Tibial artery (tissue), 4 donors: ENCODE data around the gene CNTNAP2.
"Not testable (repeated sequence)": the region's sequence is repeated elsewhere in the genome, so short reads cannot be mapped to it uniquely, and the experiment has no call there.

Source experiments
- DNase-seq, 2 donors: peaks; one replicate each; pipeline ENCODE4 v3.0.0-alpha.2; 2019
- H3K27ac ChIP-seq, 2 donors: fragments of 200-600 bp; sonication (generic) in 1 of 2; 1 replicate in 1 of 2; 2 replicates in 1 of 2; pipeline ENCODE4 v1.5.1; 2018 to 2019; ENCODE audit warnings: mild to moderate bottlenecking in 1 of 2
- H3K27me3 ChIP-seq, 2 donors: fragments of 200-600 bp; sonication (generic) in 1 of 2; one replicate each; pipeline versions ENCODE4 v1.5.1 to v1.6.0; 2016 to 2019
- H3K36me3 ChIP-seq, 3 donors: fragments of 200-600 bp; sonication (generic) in 2 of 3; one replicate each; pipeline ENCODE4 v1.5.1; 2016 to 2019; ENCODE audit warnings: mild to moderate bottlenecking in 2 of 3
- H3K4me1 ChIP-seq, 4 donors: fragments of 200-600 bp; sonication (generic) in 2 of 4; 1 replicate in 3 of 4; 2 replicates in 1 of 4; pipeline ENCODE4 v1.5.1; 2016 to 2019
- H3K4me3 ChIP-seq, 2 donors: fragments of 200-600 bp; sonication (generic) in 1 of 2; 1 replicate in 1 of 2; 2 replicates in 1 of 2; pipeline ENCODE4 v1.5.1; 2018 to 2019; ENCODE audit warnings: mild to moderate bottlenecking in 2 of 2
- H3K9me3 ChIP-seq, 3 donors: fragments of 200-600 bp; sonication (generic) in 1 of 3; one replicate each; pipeline ENCODE4 v1.5.1; 2016 to 2019
- intact Hi-C: fragments of 100-400 bp; cut with DNase I; formaldehyde crosslinking; loops from one replicate; pipeline ENCODE4 v1.15.0; 2023; ENCODE audit warnings: low total_unique reads
- TF ChIP-seq, protein P1 (sequence below), 2 experiments: fragments of 200-600 bp in 1 of 2; fragments of 450-650 bp in 1 of 2; IDR thresholded peaks; one replicate each; pipeline ENCODE4 v1.5.1; 2017 to 2019; ENCODE audit warnings: antibody characterized with exemption in 2 of 2, mild to moderate bottlenecking in 1 of 2, moderate library complexity in 1 of 2

The CNTNAP2 gene

DNA sequence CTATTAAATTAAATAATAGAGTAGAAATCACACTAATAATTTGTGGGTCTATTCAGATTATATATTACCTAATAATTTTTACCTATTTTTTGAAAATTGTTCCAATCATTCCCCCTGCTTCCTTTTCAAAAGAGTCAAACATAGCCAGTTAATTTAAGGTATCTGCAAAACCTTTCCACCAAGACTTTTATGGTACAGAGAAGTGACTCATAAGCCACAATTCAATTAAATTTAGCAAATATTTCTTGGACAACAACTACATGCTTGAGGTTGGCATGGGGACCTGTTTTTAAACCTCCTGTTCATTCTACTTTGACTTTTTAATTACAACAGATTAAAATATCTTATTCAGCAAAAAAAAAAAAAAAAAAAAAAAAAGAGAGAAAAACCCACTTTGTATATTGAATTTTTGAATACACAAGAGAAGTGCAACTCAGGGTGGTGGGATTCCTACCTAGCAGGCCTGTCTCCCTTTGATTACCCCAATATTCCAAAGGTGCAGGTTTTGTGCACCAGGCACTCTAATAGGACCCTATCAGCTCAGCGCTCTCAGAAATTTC lies 2172.1 kb downstream of the CNTNAP2 start:
- intact Hi-C loops: no loop called here
- no peak for DNase-seq

DNA sequence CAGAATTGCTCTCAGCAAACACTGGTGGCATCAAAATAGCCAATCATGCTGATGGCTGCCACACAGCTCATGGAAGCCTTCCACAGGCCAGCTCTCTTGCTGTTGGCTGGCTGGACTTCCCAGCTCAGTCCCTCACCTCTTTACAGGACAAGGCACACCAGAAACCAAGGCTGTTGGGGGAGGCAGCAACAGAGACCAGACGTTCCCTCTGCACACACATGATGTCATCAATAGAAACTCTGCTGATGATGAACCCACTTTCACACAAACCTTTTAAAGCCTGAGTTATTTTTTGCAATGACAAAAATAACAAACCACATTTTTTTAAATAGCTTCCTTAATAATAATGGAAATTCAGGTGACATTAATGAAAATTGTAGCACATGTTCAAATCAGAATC lies 2173.0 kb downstream of the CNTNAP2 start:
- Histone ChIP-seq H3K9me3 (no peaks in the 10 kb centered on the region), H3K27me3 (no peaks in the 10 kb centered on the region), H3K27ac (no peak overlapping the region), H3K4me1 (no peaks in the 10 kb centered on the region), H3K36me3 (no peaks in the 10 kb centered on the region), H3K4me3 (no peak overlapping the region)
- TF ChIP-seq, protein P1, sequence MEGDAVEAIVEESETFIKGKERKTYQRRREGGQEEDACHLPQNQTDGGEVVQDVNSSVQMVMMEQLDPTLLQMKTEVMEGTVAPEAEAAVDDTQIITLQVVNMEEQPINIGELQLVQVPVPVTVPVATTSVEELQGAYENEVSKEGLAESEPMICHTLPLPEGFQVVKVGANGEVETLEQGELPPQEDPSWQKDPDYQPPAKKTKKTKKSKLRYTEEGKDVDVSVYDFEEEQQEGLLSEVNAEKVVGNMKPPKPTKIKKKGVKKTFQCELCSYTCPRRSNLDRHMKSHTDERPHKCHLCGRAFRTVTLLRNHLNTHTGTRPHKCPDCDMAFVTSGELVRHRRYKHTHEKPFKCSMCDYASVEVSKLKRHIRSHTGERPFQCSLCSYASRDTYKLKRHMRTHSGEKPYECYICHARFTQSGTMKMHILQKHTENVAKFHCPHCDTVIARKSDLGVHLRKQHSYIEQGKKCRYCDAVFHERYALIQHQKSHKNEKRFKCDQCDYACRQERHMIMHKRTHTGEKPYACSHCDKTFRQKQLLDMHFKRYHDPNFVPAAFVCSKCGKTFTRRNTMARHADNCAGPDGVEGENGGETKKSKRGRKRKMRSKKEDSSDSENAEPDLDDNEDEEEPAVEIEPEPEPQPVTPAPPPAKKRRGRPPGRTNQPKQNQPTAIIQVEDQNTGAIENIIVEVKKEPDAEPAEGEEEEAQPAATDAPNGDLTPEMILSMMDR (IDR thresholded peaks at IDR 0.05): no peak
- intact Hi-C loops: no loop called here
- DNase-seq: no peak

More for the DNA sequence above, 2172.1 kb downstream of the CNTNAP2 start:
- H3K4me3 ChIP-seq: no peak overlapping the region
- H3K9me3 ChIP-seq: no peaks in the 10 kb centered on the region
- H3K27ac ChIP-seq: no peak overlapping the region
- H3K27me3 ChIP-seq: no peaks in the 10 kb centered on the region
- TF ChIP-seq, protein P1 (IDR thresholded peaks at IDR 0.05): no peak
- no peaks in the 10 kb centered on the region for H3K36me3 ChIP-seq
- H3K4me1 ChIP-seq: no peaks in the 10 kb centered on the region

DNA sequence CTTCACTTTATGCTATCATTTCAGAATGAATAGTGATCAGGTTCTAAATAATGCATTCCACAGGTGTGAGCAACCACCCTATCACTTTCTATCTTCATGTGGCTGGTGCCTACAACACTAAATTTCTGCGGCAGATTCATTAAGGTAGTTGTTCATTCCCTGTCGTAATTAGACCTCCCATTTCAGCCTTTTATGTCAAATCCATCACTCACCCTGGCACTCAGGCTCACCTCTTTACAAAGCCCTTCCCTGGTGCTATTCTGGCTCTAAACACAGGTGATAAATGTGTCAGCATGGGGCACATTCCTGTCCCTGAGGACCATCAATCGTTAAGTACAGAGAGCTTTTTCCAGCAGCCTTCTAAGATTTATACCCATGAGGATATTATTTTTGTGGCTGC lies 2173.9 kb downstream of the CNTNAP2 start:
- Histone ChIP-seq H3K36me3 (no peaks in the 10 kb centered on the region), H3K4me1 (no peaks in the 10 kb centered on the region), H3K4me3 (no peak overlapping the region), H3K27me3 (no peaks in the 10 kb centered on the region), H3K27ac (no peak overlapping the region), H3K9me3 (no peaks in the 10 kb centered on the region)
- TF ChIP-seq, protein P1 (IDR thresholded peaks at IDR 0.05): no peak
- intact Hi-C loops: no loop called here
- DNase-seq: no peak

DNA sequence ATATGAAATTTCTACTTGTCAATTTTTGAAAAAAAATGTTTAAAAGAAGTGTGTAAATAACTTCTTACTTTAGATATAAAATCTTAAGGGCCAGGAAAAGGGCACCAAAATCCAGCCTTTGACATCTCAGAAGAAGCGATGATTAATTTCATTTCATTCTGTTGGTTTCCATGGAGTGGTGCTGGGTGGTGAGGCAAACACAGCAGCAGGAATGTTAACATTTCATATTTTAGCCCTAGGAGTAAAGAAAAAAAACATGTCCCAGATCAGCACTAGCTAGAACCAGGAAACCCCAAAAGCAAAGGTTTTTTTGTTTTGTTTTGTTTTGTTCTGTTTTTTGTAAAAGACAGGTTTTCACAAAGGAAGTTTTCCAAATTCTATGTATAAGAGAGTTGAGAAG lies 2175.2 kb downstream of the CNTNAP2 start:
- H3K27me3 ChIP-seq: no peaks in the 10 kb centered on the region
- intact Hi-C loops: no loop called here
- H3K9me3 ChIP-seq: no peaks in the 10 kb centered on the region
- H3K4me1 ChIP-seq: no peaks in the 10 kb centered on the region
- TF ChIP-seq, protein P1 (IDR thresholded peaks at IDR 0.05): no peak
- DNase-seq: no peak
- H3K4me3 ChIP-seq: no peak overlapping the region
- no peaks in the 10 kb centered on the region for H3K36me3 ChIP-seq
- no peak overlapping the region for H3K27ac ChIP-seq

DNA sequence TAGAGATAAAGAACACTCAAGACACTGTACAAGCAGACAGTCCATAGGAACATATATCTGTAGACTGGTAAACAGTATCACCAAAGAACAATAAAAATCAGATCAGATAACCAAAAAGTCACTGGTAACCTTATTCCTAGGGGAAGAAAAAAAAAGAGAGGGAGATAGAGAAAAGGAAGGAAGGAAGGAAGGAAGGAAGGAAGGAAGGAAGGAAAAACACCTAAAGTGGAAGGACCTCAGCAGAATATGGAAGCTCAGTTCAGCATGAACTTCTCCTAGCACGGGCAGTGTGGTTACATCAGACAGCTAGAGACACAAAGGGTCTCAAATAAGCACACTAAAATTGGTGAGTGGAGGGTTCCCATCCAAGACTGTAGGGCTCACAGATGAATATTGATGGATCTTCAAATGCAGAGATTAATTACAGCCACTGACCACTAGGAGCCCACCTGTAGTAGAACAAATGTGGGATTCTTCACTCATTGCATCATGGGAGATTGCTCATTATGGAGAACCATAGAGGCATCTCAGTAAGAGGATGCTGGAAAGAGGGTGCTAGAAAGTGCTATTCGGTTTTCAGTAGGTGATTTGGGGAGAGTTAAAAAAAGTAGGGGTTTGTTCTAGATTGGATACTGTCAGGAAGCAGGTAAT lies 2180.5 kb downstream of the CNTNAP2 start:
- no peak for DNase-seq
- Histone ChIP-seq H3K4me3 (no peak overlapping the region), H3K27ac (no peak overlapping the region), H3K9me3 (no peaks in the 10 kb centered on the region), H3K4me1 (no peaks in the 10 kb centered on the region), H3K36me3 (no peaks in the 10 kb centered on the region), H3K27me3 (no peaks in the 10 kb centered on the region)
- TF ChIP-seq, protein P1 (IDR thresholded peaks at IDR 0.05): no peak
- intact Hi-C loops: no loop called here

DNA sequence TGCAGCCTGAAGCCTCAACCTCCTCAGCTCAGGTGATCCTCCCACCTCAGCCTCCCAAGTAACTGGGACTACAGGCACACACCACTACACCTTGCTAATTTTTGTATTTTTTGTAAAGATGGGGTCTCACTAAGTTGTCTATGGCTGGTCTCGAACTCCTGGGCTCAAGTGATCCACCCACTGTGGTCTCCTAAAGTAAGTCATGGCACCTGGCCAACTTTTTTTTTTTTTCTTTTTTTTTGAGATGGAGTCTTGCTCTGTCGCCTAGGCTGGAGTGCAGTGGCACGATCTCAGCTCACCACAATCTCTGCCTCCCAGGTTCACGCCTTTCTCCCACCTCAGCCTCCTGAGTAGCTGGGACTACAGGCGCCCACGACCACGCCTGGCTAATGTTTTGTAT lies 2182.2 kb downstream of the CNTNAP2 start:
- intact Hi-C loops, H3K9me3 ChIP-seq, H3K4me3 ChIP-seq, H3K36me3 ChIP-seq, DNase-seq, H3K27ac ChIP-seq, H3K27me3 ChIP-seq, H3K4me1 ChIP-seq: not testable (repeated sequence)
